H9 (cell line): ENCODE measurements around the gene ARID1B. TPM values are rescaled to one million over a fixed set of nuclear protein-coding genes. Genes with fewer than 3 reads are reported as not detected.

ENCODE experiments used
- DNase-seq: peaks from one replicate; pipeline ENCODE4 v3.0.0-alpha.2; 2017
- H2AFZ ChIP-seq: one replicate; pipeline ENCODE4 v1.6.1; 2013; ENCODE audit warnings: mild to moderate bottlenecking, low read length, control low read depth, moderate library complexity
- H2AK5ac ChIP-seq: 2 replicates; pipeline ENCODE4 v1.6.1; 2013; ENCODE audit warnings: low read length, control low read depth, mixed read lengths; ENCODE audit not compliant: insufficient read length
- H2BK120ac ChIP-seq: one replicate; pipeline ENCODE4 v1.6.1; 2013; ENCODE audit warnings: low read depth, mild to moderate bottlenecking, low read length, control low read depth, inconsistent platforms; ENCODE audit not compliant: poor library complexity, severe bottlenecking
- H2BK12ac ChIP-seq: 2 replicates; pipeline ENCODE4 v1.6.1; 2013; ENCODE audit warnings: low read length, control low read depth, mixed read lengths, low read depth; ENCODE audit not compliant: insufficient read length
- H2BK15ac ChIP-seq: 2 replicates; pipeline ENCODE4 v1.6.1; 2013; ENCODE audit warnings: low read depth, low read length, control low read depth
- H2BK20ac ChIP-seq: one replicate; pipeline ENCODE4 v1.6.1; 2013; ENCODE audit warnings: low read depth, mild to moderate bottlenecking, low read length, control low read depth, inconsistent platforms; ENCODE audit not compliant: poor library complexity, severe bottlenecking
- H2BK5ac ChIP-seq: 2 replicates; pipeline ENCODE4 v1.6.1; 2013; ENCODE audit warnings: low read length, control low read depth, mixed read lengths; ENCODE audit not compliant: insufficient read length
- H3K14ac ChIP-seq: 2 replicates; pipeline ENCODE4 v1.6.1; 2013; ENCODE audit warnings: low read length, control low read depth; ENCODE audit not compliant: insufficient read depth
- H3K18ac ChIP-seq: 2 replicates; pipeline ENCODE4 v1.6.1; 2013; ENCODE audit warnings: low read depth, mild to moderate bottlenecking, mixed read lengths, low read length, control low read depth; ENCODE audit not compliant: insufficient read length
- H3K23ac ChIP-seq: 2 replicates; pipeline ENCODE4 v1.6.1; 2013; ENCODE audit warnings: low read length, control low read depth, mixed read lengths, low read depth; ENCODE audit not compliant: insufficient read length
- H3K23me2 ChIP-seq: 2 replicates; pipeline ENCODE4 v1.6.1; 2013; ENCODE audit warnings: low read depth, mild to moderate bottlenecking, mixed read lengths, low read length, control low read depth; ENCODE audit not compliant: insufficient read length, poor library complexity, severe bottlenecking
- H3K27ac ChIP-seq: 2 replicates; pipeline ENCODE4 v1.5.1; 2013; ENCODE audit warnings: low read length, control low read depth, mixed read lengths, low read depth; ENCODE audit not compliant: insufficient read length
- H3K27me3 ChIP-seq: 2 replicates; pipeline ENCODE4 v1.6.1; 2013; ENCODE audit warnings: low read length, control low read depth, inconsistent platforms; ENCODE audit not compliant: insufficient read depth
- H3K4ac ChIP-seq: 2 replicates; pipeline ENCODE4 v1.6.1; 2013; ENCODE audit warnings: low read depth, mild to moderate bottlenecking, control low read depth, inconsistent platforms, low read length, moderate library complexity
- H3K4me1 ChIP-seq: 2 replicates; pipeline ENCODE4 v1.6.1; 2013; ENCODE audit warnings: low read length, control low read depth, inconsistent platforms; ENCODE audit not compliant: insufficient read depth
- H3K4me2 ChIP-seq: 2 replicates; pipeline ENCODE4 v1.6.1; 2013; ENCODE audit warnings: low read length, control low read depth, mixed read lengths; ENCODE audit not compliant: insufficient read length, insufficient read depth
- H3K56ac ChIP-seq: 2 replicates; pipeline ENCODE4 v1.6.1; 2013; ENCODE audit warnings: low read depth, mild to moderate bottlenecking, mixed read lengths, low read length, control low read depth; ENCODE audit not compliant: insufficient read length
- H3K79me1 ChIP-seq: 2 replicates; pipeline ENCODE4 v1.6.1; 2013; ENCODE audit warnings: low read depth, mild to moderate bottlenecking, moderate library complexity, low read length, control low read depth, inconsistent platforms; ENCODE audit not compliant: insufficient read depth, poor library complexity, severe bottlenecking
- H3K79me2 ChIP-seq: 2 replicates; pipeline ENCODE4 v1.6.1; 2013; ENCODE audit warnings: low read length, control low read depth, inconsistent platforms; ENCODE audit not compliant: insufficient read depth
- H3K9ac ChIP-seq: 2 replicates; pipeline ENCODE4 v1.6.1; 2013; ENCODE audit warnings: low read length, control low read depth, mixed read lengths; ENCODE audit not compliant: insufficient read length; ENCODE audit errors: extremely low read depth
- H3K9me3 ChIP-seq: one replicate; pipeline ENCODE4 v1.6.1; 2013; ENCODE audit warnings: low read depth, low read length, inconsistent platforms; ENCODE audit not compliant: control insufficient read depth
- H3T11ph ChIP-seq: one replicate; pipeline ENCODE4 v1.6.1; 2013; ENCODE audit warnings: mild to moderate bottlenecking, low read length, control low read depth, inconsistent platforms
- H4K20me1 ChIP-seq: one replicate; pipeline ENCODE4 v1.6.1; 2013; ENCODE audit not compliant: control insufficient read depth, insufficient read length, insufficient read depth
- H4K5ac ChIP-seq: 2 replicates; pipeline ENCODE4 v1.6.1; 2013; ENCODE audit warnings: low read depth, mild to moderate bottlenecking, mixed read lengths, low read length, control low read depth; ENCODE audit not compliant: insufficient read length
- H4K8ac ChIP-seq: replicated peaks from 2 replicates; pipeline ENCODE4 v1.6.1; 2013; ENCODE audit warnings: low read length, control low read depth, mixed read lengths, low read depth; ENCODE audit not compliant: insufficient read length
- H4K91ac ChIP-seq: 2 replicates; pipeline ENCODE4 v1.6.1; 2013; ENCODE audit warnings: low read depth, mild to moderate bottlenecking, moderate library complexity, mixed read lengths, low read length, control low read depth; ENCODE audit not compliant: insufficient read length
- H3K27ac Mint-ChIP-seq, 3 experiments: 2 replicates in 2 of 3; 3 replicates in 1 of 3; pipeline ENCODE4 v1.8.0; 2020 to 2021; ENCODE audit warnings: mixed read lengths in 3 of 3, mild to moderate bottlenecking in 1 of 3, moderate library complexity in 1 of 3
- H3K27me3 Mint-ChIP-seq: 2 replicates; pipeline ENCODE4 v1.8.0; 2021; ENCODE audit warnings: low read depth, mild to moderate bottlenecking, moderate library complexity, mixed read lengths
- H3K36me3 Mint-ChIP-seq, 3 experiments: 2 replicates in 2 of 3; 3 replicates in 1 of 3; pipeline ENCODE4 v1.8.0; 2020 to 2021; ENCODE audit warnings: low read depth in 3 of 3, mixed read lengths in 3 of 3; ENCODE audit not compliant: insufficient read depth in 1 of 3
- H3K4me1 Mint-ChIP-seq, 2 experiments: 2 replicates each; pipeline ENCODE4 v1.8.0; 2020; ENCODE audit warnings: mixed read lengths in 2 of 2
- H3K4me3 Mint-ChIP-seq, 2 experiments: 2 replicates in 1 of 2; 3 replicates in 1 of 2; pipeline ENCODE4 v1.8.0; 2020 to 2021; ENCODE audit warnings: mild to moderate bottlenecking in 2 of 2, mixed read lengths in 2 of 2, moderate library complexity in 1 of 2
- H3K9me3 Mint-ChIP-seq, 2 experiments: 2 replicates in 1 of 2; 3 replicates in 1 of 2; pipeline ENCODE4 v1.8.0; 2020; ENCODE audit warnings: mild to moderate bottlenecking in 2 of 2, mixed read lengths in 2 of 2, moderate library complexity in 1 of 2
- CTCF ChIP-seq: fragments of 200-600 bp; sonication (generic); conservative IDR thresholded peaks from 3 replicates; pipeline ENCODE4 v1.8.0; 2021; ENCODE audit warnings: antibody characterized with exemption, mild to moderate bottlenecking
- WGBS: extraction: QIAGEN DNeasy Blood & Tissue Kit; methylation state at CpG from one replicate; pipeline ENCODE4 v1.1.7; 2013; ENCODE audit warnings: missing lambda C conversion rate, low lambda C conversion rate, mixed read lengths; ENCODE audit not compliant: insufficient read length; ENCODE audit errors: extremely low coverage; 5-methylcytosine and 5-hydroxymethylcytosine counted together
- total RNA-seq: library from RNA; stranded (reverse); gene quantifications from 2 replicates; pipeline ENCODE4 v1.2.1, GENCODE V29; 2021

The ARID1B gene
- total RNA-seq, 1 experiment from 2014 or later, result 88.2 TPM

DNA sequence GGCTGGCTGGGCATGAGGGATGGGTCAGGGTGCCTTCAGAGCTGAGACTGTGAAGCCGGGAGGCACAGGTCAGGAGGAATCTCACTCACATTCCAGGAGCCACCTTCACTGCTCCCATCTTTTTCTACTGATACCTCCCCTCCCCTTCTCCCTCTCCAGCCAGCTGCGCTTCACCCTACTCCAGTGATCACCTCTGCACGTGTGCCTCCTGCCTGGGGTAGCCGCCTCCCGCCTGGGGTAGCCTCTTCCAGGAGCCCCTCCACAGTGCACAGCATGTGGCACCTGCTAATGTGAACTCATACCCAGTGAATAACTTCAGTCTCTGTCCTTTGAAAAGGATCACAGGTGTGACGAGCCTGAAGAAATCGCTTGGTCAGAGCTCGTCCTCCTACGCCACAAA lies 313.6 kb downstream of the ARID1B start:
- no peak overlapping the region for H2AFZ ChIP-seq

More for the DNA sequence above, 313.6 kb downstream of the ARID1B start:
- Histone ChIP-seq H3K56ac (no peak overlapping the region), H3K4me1 (peaks cover 11% of the 10 kb centered on the region), H2BK120ac (no peak overlapping the region), H2BK12ac (peak overlapping the region; percentile 7), H4K5ac (no peak overlapping the region), H4K91ac (no peak overlapping the region), H2BK5ac (no peak overlapping the region), H3K4me2 (no peak overlapping the region), H2AK5ac (no peak overlapping the region), H3K27ac (no peak overlapping the region), H2BK20ac (no peak overlapping the region), H3K9ac (no peak overlapping the region), H3K9me3 (no peaks in the 10 kb centered on the region), H3T11ph (no peak overlapping the region), H4K20me1 (no peaks in the 10 kb centered on the region), H3K79me2 (no peaks in the 10 kb centered on the region; the same call in 1 of the 2 replicates), H4K8ac (no peak overlapping the region), H3K14ac (peak overlapping the region; percentile 57; the same call in 1 of the 2 replicates), H3K79me1 (no peaks in the 10 kb centered on the region), H3K23me2 (no peaks in the 10 kb centered on the region), H2BK15ac (no peak overlapping the region), H3K18ac (peak overlapping the region; percentile 75), H3K23ac (no peak overlapping the region), H3K27me3 (no peaks in the 10 kb centered on the region), H3K4ac (no peak overlapping the region)
- TF ChIP-seq CTCF, result no peak
- Mint-ChIP-seq H3K9me3 (no peaks in the 10 kb centered on the region), H3K27ac (peak overlapping the region; percentile 91 to 94 (median 92)), H3K36me3 (peaks cover 0 to 9% (median 5%) of the 10 kb centered on the region in 3 experiments; a peak in 5 of 7 replicates), H3K4me3 (peak overlapping the region in 1 of 2 experiments; percentile 62; a peak in 4 of 5 replicates), H3K27me3 (no peaks in the 10 kb centered on the region), H3K4me1 (peaks cover 59 to 69% of the 10 kb centered on the region in 2 experiments)
- WGBS, result no CpG with 5 or more reads among the region's 9 CpGs
- DNase-seq, result peak; percentile 61
